Prostate gland (tissue), 2 donors: ENCODE results near the gene BANP. TPM values are rescaled to one million over a fixed set of nuclear protein-coding genes. Genes with fewer than 3 reads are reported as not detected.

Experiments used
- DNase-seq: peaks from one replicate; pipeline ENCODE4 v3.0.0-alpha.2; 2019; ENCODE audit warnings: low spot score
- H3K27ac ChIP-seq, 2 donors: fragments of 200-600 bp; sonication (generic); 2 replicates each; pipeline ENCODE4 v1.5.1; 2017 to 2019
- H3K27me3 ChIP-seq: fragments of 200-600 bp; sonication (generic); replicated peaks from 2 replicates; pipeline ENCODE4 v1.5.1; 2019; ENCODE audit not compliant: insufficient read depth
- H3K36me3 ChIP-seq, 2 donors: fragments of 200-600 bp; sonication (generic); 1 replicate in 1 of 2; 2 replicates in 1 of 2; pipeline versions ENCODE4 v1.5.1 to v1.8.1; 2017 to 2019
- H3K4me1 ChIP-seq: fragments of 200-600 bp; sonication (generic); replicated peaks from 2 replicates; pipeline ENCODE4 v1.5.1; 2019
- H3K4me3 ChIP-seq, 2 donors: fragments of 200-600 bp; sonication (generic); 2 replicates each; pipeline ENCODE4 v1.5.1; 2017 to 2019
- H3K9me3 ChIP-seq: fragments of 200-600 bp; sonication (generic); 2 replicates; pipeline ENCODE4 v1.5.1; 2017
- CTCF ChIP-seq, 4 experiments: fragments of 200-600 bp in 2 of 4; fragments of 450-650 bp in 2 of 4; sonication (generic) in 2 of 4; IDR thresholded peaks; 1 replicate in 3 of 4; 2 replicates in 1 of 4; pipeline ENCODE4 v1.5.1; 2016 to 2019; ENCODE audit warnings: antibody characterized with exemption in 4 of 4, mild to moderate bottlenecking in 2 of 4, moderate library complexity in 2 of 4
- POLR2A ChIP-seq: fragments of 450-650 bp; IDR thresholded peaks from one replicate; pipeline ENCODE4 v1.6.1; 2016; ENCODE audit warnings: antibody characterized with exemption, mild to moderate bottlenecking
- POLR2AphosphoS5 ChIP-seq: sonication (generic); formaldehyde crosslinking; IDR thresholded peaks from one replicate; pipeline ENCODE4 v1.6.1; 2017; ENCODE audit warnings: antibody characterized with exemption
- WGBS: methylation state at CpG from one replicate; pipeline ENCODE4 v1.1.5; 2018; 5-methylcytosine and 5-hydroxymethylcytosine counted together
- intact Hi-C: fragments of 100-400 bp; cut with DNase I; formaldehyde crosslinking; loops from one replicate; pipeline ENCODE4 v1.14.2; 2022
- total RNA-seq, 2 donors: library from RNA; depleted of rRNA; stranded (reverse); fragments of >200 nt; gene quantifications; one replicate each; pipeline ENCODE4 v1.1.0, GENCODE V29; 2016

The BANP gene
- total RNA-seq, 2 donors from 2014 or later, result 32.2 to 47.3 TPM

- no peak overlapping the region for H3K27ac ChIP-seq
- DNase-seq, result no peak
- H3K27me3 ChIP-seq, result no peaks in the 10 kb centered on the region
- H3K36me3 ChIP-seq, result no peaks in the 10 kb centered on the region
- TF ChIP-seq POLR2AphosphoS5 (no peak), CTCF (IDR thresholded peaks at IDR 0.05) (no peak), POLR2A (no peak)
- intact Hi-C loops, result no loop called here
- H3K4me3 ChIP-seq, result no peak overlapping the region
- H3K4me1 ChIP-seq, result peaks cover 5% of the 10 kb centered on the region
- 63% methylated on average over 12 of the region's 12 CpGs for WGBS
- no peaks in the 10 kb centered on the region for H3K9me3 ChIP-seq
Measured at GRCh38 chr16:87948119-87948545, 3.1 kb upstream of the BANP start.

- intact Hi-C loops, result no loop called here
- no peak overlapping the region for H3K4me3 ChIP-seq
- no peak for DNase-seq
- H3K36me3 ChIP-seq, result no peaks in the 10 kb centered on the region
- H3K27me3 ChIP-seq, result no peaks in the 10 kb centered on the region
- H3K27ac ChIP-seq, result no peak overlapping the region
- no peak for TF ChIP-seq POLR2AphosphoS5
- peaks cover 5% of the 10 kb centered on the region for H3K4me1 ChIP-seq
- WGBS, result 96% methylated on average over 5 of the region's 5 CpGs
- no peaks in the 10 kb centered on the region for H3K9me3 ChIP-seq
Measured at GRCh38 chr16:87948735-87949070, 2.5 kb upstream of the BANP start.

GRCh38 chr16:87949071-87949744, 2.0 kb upstream of the BANP start:
- H3K4me3 ChIP-seq, result no peak overlapping the region
- H3K27ac ChIP-seq, result no peak overlapping the region
- no peak for DNase-seq
- peaks cover 6% of the 10 kb centered on the region for H3K4me1 ChIP-seq
- TF ChIP-seq POLR2A (no peak), POLR2AphosphoS5 (no peak), CTCF (IDR thresholded peaks at IDR 0.05) (no peak)
- no peaks in the 10 kb centered on the region for H3K27me3 ChIP-seq
- no peaks in the 10 kb centered on the region for H3K36me3 ChIP-seq
- no peaks in the 10 kb centered on the region for H3K9me3 ChIP-seq
- intact Hi-C loops, result no loop called here
- 85% methylated on average over 16 of the region's 16 CpGs for WGBS

GRCh38 chr16:87951552-87952538, 611 bp downstream of the BANP start:
- TF ChIP-seq CTCF (IDR thresholded peaks at IDR 0.05) (peak in 1 of 4 experiments; percentile 3), POLR2AphosphoS5 (no peak)
- H3K27me3 ChIP-seq, result no peaks in the 10 kb centered on the region
- H3K36me3 ChIP-seq, result no peaks in the 10 kb centered on the region
- intact Hi-C loops, result loop anchor here (10.0 kb wide), 1 partner anchor 583 kb away; no protein-coding TSS in a partner anchor
- H3K9me3 ChIP-seq, result no peaks in the 10 kb centered on the region
- H3K4me3 ChIP-seq, result peak overlapping the region; percentile 87 to 93
- peaks cover 7% of the 10 kb centered on the region for H3K4me1 ChIP-seq
- peak overlapping the region; percentile 93 to 97 for H3K27ac ChIP-seq
- WGBS, result 3% methylated on average over 25 of the region's 82 CpGs
- DNase-seq, result no peak

- peaks cover 7% of the 10 kb centered on the region for H3K4me1 ChIP-seq
Measured at GRCh38 chr16:87952751-87953150, 1.5 kb downstream of the BANP start.

More at GRCh38 chr16:87952751-87953150, 1.5 kb downstream of the BANP start:
- H3K9me3 ChIP-seq, result no peaks in the 10 kb centered on the region
- no peak for DNase-seq
- intact Hi-C loops, result loop anchor here (10.0 kb wide), 1 partner anchor 582 kb away; no protein-coding TSS in a partner anchor
- no peak for TF ChIP-seq POLR2A
- TF ChIP-seq POLR2AphosphoS5, result no peak
- no peak for TF ChIP-seq CTCF (IDR thresholded peaks at IDR 0.05)
- no peaks in the 10 kb centered on the region for H3K27me3 ChIP-seq
- no peak overlapping the region for H3K4me3 ChIP-seq
- H3K27ac ChIP-seq, result peak overlapping the region in 1 of 2 donors; percentile 97
- no peaks in the 10 kb centered on the region for H3K36me3 ChIP-seq
- 89% methylated on average over 16 of the region's 16 CpGs for WGBS
